HG02973 (cell line): ENCODE results near the gene CRTC1.
"Not testable (repeated sequence)": the region's sequence is repeated elsewhere in the genome, so short reads cannot be mapped to it uniquely, and the experiment has no call there.

Source experiments
- ATAC-seq: cut with Tn5 transposase; IDR thresholded peaks from one replicate; pipeline ENCODE4 v1.9.1; 2021; ENCODE audit warnings: moderate library complexity; ENCODE audit not compliant: unreplicated experiment

CRTC1 gene

GRCh38 chr19:18798384-18799352 is 115.2 kb downstream of the CRTC1 start:
- no peak for ATAC-seq

GRCh38 chr19:18799389-18799970 is 116.0 kb downstream of the CRTC1 start:
- no peak for ATAC-seq

GRCh38 chr19:18800079-18800478 is 116.6 kb downstream of the CRTC1 start:
- no peak for ATAC-seq

GRCh38 chr19:18800636-18801035 is 117.2 kb downstream of the CRTC1 start:
- ATAC-seq, result no peak

- ATAC-seq, result no peak
Measured at GRCh38 chr19:18802354-18802753, 118.9 kb downstream of the CRTC1 start.

GRCh38 chr19:18803550-18804138 is 120.2 kb downstream of the CRTC1 start:
- ATAC-seq, result no peak

- ATAC-seq, result no peak
Measured at GRCh38 chr19:18804139-18804601, 120.7 kb downstream of the CRTC1 start.

- no peak for ATAC-seq
Measured at GRCh38 chr19:18804643-18805042, 121.2 kb downstream of the CRTC1 start.

GRCh38 chr19:18807861-18808331 is 124.4 kb downstream of the CRTC1 start:
- no peak for ATAC-seq

GRCh38 chr19:18809149-18809868 is 125.8 kb downstream of the CRTC1 start:
- ATAC-seq, result no peak

GRCh38 chr19:18811638-18812037 is 128.2 kb downstream of the CRTC1 start:
- not testable (repeated sequence) for ATAC-seq

GRCh38 chr19:18814063-18814462 is 130.6 kb downstream of the CRTC1 start:
- no peak for ATAC-seq

- no peak for ATAC-seq
Measured at GRCh38 chr19:18815673-18816072, 132.2 kb downstream of the CRTC1 start.

- not testable (repeated sequence) for ATAC-seq
Measured at GRCh38 chr19:18816645-18817044, 133.2 kb downstream of the CRTC1 start.

GRCh38 chr19:18817574-18817973 is 134.1 kb downstream of the CRTC1 start:
- ATAC-seq, result no peak

GRCh38 chr19:18828786-18829185 is 145.3 kb downstream of the CRTC1 start:
- no peak for ATAC-seq

GRCh38 chr19:18830488-18830887 is 147.0 kb downstream of the CRTC1 start:
- ATAC-seq, result no peak

- ATAC-seq, result peak; percentile 61
Measured at GRCh38 chr19:18831524-18832305, 148.2 kb downstream of the CRTC1 start, which contains the start of gene UPF1. Gene UPF1, plus strand, starts transcription at chr19:18831959. Its CDS starts 251 bp downstream, at chr19:18832210.
